Glutamatergic neuron (in vitro differentiated cells): ENCODE data around the gene C2CD4B. TPM values are rescaled to one million over a fixed set of nuclear protein-coding genes. Genes with fewer than 3 reads are reported as not detected.
A peak's percentile ranks its signal among the peaks of the same experiment; 100 is the strongest.

Source experiments
- DNase-seq: peaks from one replicate; pipeline ENCODE4 v3.0.0; 2022
- H3K27ac Mint-ChIP-seq: one replicate; pipeline ENCODE4 v1.8.0; 2020; ENCODE audit warnings: mild to moderate bottlenecking, mixed read lengths, inconsistent platforms; ENCODE audit not compliant: unreplicated experiment
- H3K27me3 Mint-ChIP-seq: one replicate; pipeline ENCODE4 v1.8.0; 2020; ENCODE audit warnings: mild to moderate bottlenecking, moderate library complexity, mixed read lengths, inconsistent platforms; ENCODE audit not compliant: unreplicated experiment
- H3K36me3 Mint-ChIP-seq: one replicate; pipeline ENCODE4 v1.8.0; 2020; ENCODE audit warnings: mild to moderate bottlenecking, mixed read lengths, inconsistent platforms; ENCODE audit not compliant: unreplicated experiment
- H3K4me1 Mint-ChIP-seq: one replicate; pipeline ENCODE4 v1.8.0; 2020; ENCODE audit warnings: mild to moderate bottlenecking, low read depth, mixed read lengths, inconsistent platforms; ENCODE audit not compliant: unreplicated experiment
- H3K4me3 Mint-ChIP-seq: one replicate; pipeline ENCODE4 v1.8.0; 2020; ENCODE audit warnings: mild to moderate bottlenecking, mixed read lengths, inconsistent platforms; ENCODE audit not compliant: unreplicated experiment
- H3K9me3 Mint-ChIP-seq: one replicate; pipeline ENCODE4 v1.8.0; 2020; ENCODE audit warnings: mild to moderate bottlenecking, moderate library complexity, mixed read lengths, inconsistent platforms; ENCODE audit not compliant: unreplicated experiment
- CTCF ChIP-seq: fragments of 200-600 bp; sonication (generic); IDR thresholded peaks from one replicate; pipeline ENCODE4 v1.5.0; 2021; ENCODE audit not compliant: partially characterized antibody, unreplicated experiment
- total RNA-seq: library from RNA; stranded (reverse); fragmentation: NEBNext Ultra II Directional; extraction: Animal tissue kit (Norgen Biotek cat#: 25700); gene quantifications from one replicate; pipeline ENCODE4 v1.2.1, GENCODE V29; 2021; ENCODE audit not compliant: unreplicated experiment

C2CD4B gene
- total RNA-seq, 1 donor from 2014 or later = not detected

GRCh38 chr15:62171882-62172281, 6.8 kb upstream of the C2CD4B start:
- no peaks in the 10 kb centered on the region for H3K27me3 Mint-ChIP-seq
- no peaks in the 10 kb centered on the region for H3K36me3 Mint-ChIP-seq

GRCh38 chr15:62165793-62166375, 799 bp upstream of the C2CD4B start:
- no peak for TF ChIP-seq CTCF
- no peak for DNase-seq
- Mint-ChIP-seq H3K36me3 (no peaks in the 10 kb centered on the region), H3K27ac (no peak overlapping the region), H3K27me3 (peaks cover 10% of the 10 kb centered on the region), H3K4me3 (peak overlapping the region; percentile 64), H3K4me1 (peaks cover 3% of the 10 kb centered on the region), H3K9me3 (peaks cover 2% of the 10 kb centered on the region)

More at GRCh38 chr15:62171882-62172281, 6.8 kb upstream of the C2CD4B start:
- TF ChIP-seq CTCF = no peak
- no peak for DNase-seq
- Mint-ChIP-seq H3K4me1 (no peaks in the 10 kb centered on the region), H3K27ac (no peak overlapping the region), H3K9me3 (no peaks in the 10 kb centered on the region), H3K4me3 (no peak overlapping the region)

- Mint-ChIP-seq H3K9me3 (peaks cover 2% of the 10 kb centered on the region), H3K4me3 (peak overlapping the region; percentile 69), H3K4me1 (peaks cover 3% of the 10 kb centered on the region), H3K27me3 (peaks cover 10% of the 10 kb centered on the region), H3K36me3 (no peaks in the 10 kb centered on the region), H3K27ac (no peak overlapping the region)
- TF ChIP-seq CTCF = no peak
- DNase-seq = peak; percentile 44
These were observed 535 bp downstream of the C2CD4B start for GRCh38 chr15:62164396-62165103.

GRCh38 chr15:62164014-62164395, 1.1 kb downstream of the C2CD4B start:
- TF ChIP-seq CTCF = no peak
- no peak overlapping the region for H3K4me3 Mint-ChIP-seq
- peak; percentile 41 for DNase-seq
- H3K4me1 Mint-ChIP-seq = peaks cover 3% of the 10 kb centered on the region
- no peaks in the 10 kb centered on the region for H3K36me3 Mint-ChIP-seq
- H3K27me3 Mint-ChIP-seq = peaks cover 10% of the 10 kb centered on the region
- H3K9me3 Mint-ChIP-seq = peaks cover 2% of the 10 kb centered on the region
- no peak overlapping the region for H3K27ac Mint-ChIP-seq

- Mint-ChIP-seq H3K27ac (no peak overlapping the region), H3K4me1 (peaks cover 3% of the 10 kb centered on the region)
These were observed 1.6 kb downstream of the C2CD4B start for GRCh38 chr15:62163397-62164013.

More at GRCh38 chr15:62163397-62164013, 1.6 kb downstream of the C2CD4B start:
- no peaks in the 10 kb centered on the region for H3K36me3 Mint-ChIP-seq
- peak overlapping the region; percentile 66 for H3K4me3 Mint-ChIP-seq
- no peak for TF ChIP-seq CTCF
- DNase-seq = no peak
- H3K27me3 Mint-ChIP-seq = peaks cover 10% of the 10 kb centered on the region
- peaks cover 2% of the 10 kb centered on the region for H3K9me3 Mint-ChIP-seq
